Measurements from ENCODE around the gene PCDHGA1. TPM values are rescaled to one million over a fixed set of nuclear protein-coding genes. Genes with fewer than 3 reads are reported as not detected.

The PCDHGA1 gene
- total RNA-seq, 1 experiment from 2014 or later = 0.63 TPM

DNA sequence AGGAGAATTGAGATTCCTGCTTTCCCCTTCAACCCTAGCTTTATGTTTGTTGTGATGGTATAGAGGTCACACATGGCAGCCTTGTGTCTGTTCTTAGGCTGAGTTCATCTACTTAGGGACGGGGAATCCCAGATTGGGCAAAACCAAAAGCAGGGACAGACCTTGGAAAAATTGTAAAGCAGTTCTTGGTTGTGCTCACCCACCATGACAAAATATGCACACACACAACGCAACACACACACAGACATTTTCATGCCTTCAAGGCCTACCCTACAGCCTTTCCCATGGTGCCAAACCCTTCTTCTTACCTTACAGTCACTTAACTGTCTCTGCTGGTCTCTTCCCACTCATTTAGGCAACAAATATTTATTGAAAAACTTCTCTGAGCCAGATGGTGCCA is 173.4 kb downstream of the PCDHGA1 start:
- no peak overlapping the region for H3K27ac ChIP-seq (ENCODE audit: insufficient read length, low read depth, low read length)
- H3K4me2 ChIP-seq (ENCODE audit: insufficient read depth, insufficient read length, low read length) = no peak overlapping the region
- no peak for TF ChIP-seq CTCF (conservative IDR thresholded peaks at IDR 0.05)
- no peak overlapping the region for H3K4me3 Mint-ChIP-seq
- no peaks in the 10 kb centered on the region for H3K27me3 ChIP-seq (ENCODE audit: insufficient read depth, low read length)
- no peak overlapping the region for H2BK12ac ChIP-seq (ENCODE audit: insufficient read length, low read depth, low read length)
- H3K36me3 Mint-ChIP-seq (ENCODE audit: insufficient read depth in 1 of 3, low read depth in 3 of 3) = peaks cover 0 to 10% (median 2%) of the 10 kb centered on the region in 3 experiments; a peak in 3 of 7 replicates
- no peaks in the 10 kb centered on the region for H3K79me1 ChIP-seq (ENCODE audit: insufficient read depth, low read depth, low read length, poor library complexity, severe bottlenecking)
- H3K9ac ChIP-seq (ENCODE audit: extremely low read depth, insufficient read length, low read length) = no peak overlapping the region
- H2AK5ac ChIP-seq (ENCODE audit: insufficient read length, low read length) = no peak overlapping the region
- DNase-seq = no peak
- H2BK120ac ChIP-seq (ENCODE audit: low read depth, low read length, poor library complexity, severe bottlenecking) = no peak overlapping the region
- H3K23me2 ChIP-seq (ENCODE audit: insufficient read length, low read depth, low read length, poor library complexity, severe bottlenecking) = no peaks in the 10 kb centered on the region
- H3K27ac Mint-ChIP-seq = peak overlapping the region in 1 of 3 experiments; percentile 65; a peak in 1 of 7 replicates
- H3T11ph ChIP-seq (ENCODE audit: low read length) = no peak overlapping the region
- H3K56ac ChIP-seq (ENCODE audit: insufficient read length, low read depth, low read length) = no peak overlapping the region
- no peak overlapping the region for H4K5ac ChIP-seq (ENCODE audit: insufficient read length, low read depth, low read length)
- no peak overlapping the region for H3K4ac ChIP-seq (ENCODE audit: low read depth, low read length)
- H3K9me3 ChIP-seq (ENCODE audit: control insufficient read depth, low read depth, low read length) = no peaks in the 10 kb centered on the region
- peaks cover 19 to 21% of the 10 kb centered on the region in 2 experiments for H3K4me1 Mint-ChIP-seq
- H2BK20ac ChIP-seq (ENCODE audit: low read depth, low read length, poor library complexity, severe bottlenecking) = no peak overlapping the region
- H3K14ac ChIP-seq (ENCODE audit: insufficient read depth, low read length) = no peak overlapping the region
- H3K18ac ChIP-seq (ENCODE audit: insufficient read length, low read depth, low read length) = no peak overlapping the region
- H2AFZ ChIP-seq (ENCODE audit: low read length) = no peak overlapping the region
- no peaks in the 10 kb centered on the region for H3K79me2 ChIP-seq (ENCODE audit: insufficient read depth, low read length)
- H3K4me1 ChIP-seq (ENCODE audit: insufficient read depth, low read length) = 0 out of 2 replicates have a peak, but pooled peaks cover 4% of the 10 kb centered on the region
- H3K9me3 Mint-ChIP-seq = no peaks in the 10 kb centered on the region
- no peak overlapping the region for H2BK5ac ChIP-seq (ENCODE audit: insufficient read length, low read length)
- no peak overlapping the region for H4K8ac ChIP-seq (replicated peaks; ENCODE audit: insufficient read length, low read depth, low read length)
- H3K23ac ChIP-seq (ENCODE audit: insufficient read length, low read depth, low read length) = no peak overlapping the region
- H2BK15ac ChIP-seq (ENCODE audit: low read depth, low read length) = no peak overlapping the region
- no peaks in the 10 kb centered on the region for H3K27me3 Mint-ChIP-seq (ENCODE audit: low read depth)
- WGBS (ENCODE audit: extremely low coverage, insufficient read length, low lambda C conversion rate) = no CpG with 5 or more reads among the region's 2 CpGs
- no peaks in the 10 kb centered on the region for H4K20me1 ChIP-seq (ENCODE audit: control insufficient read depth, insufficient read depth, insufficient read length)
- H4K91ac ChIP-seq (ENCODE audit: insufficient read length, low read depth, low read length) = no peak overlapping the region
